Prostate gland (tissue), 2 donors: ENCODE results near the gene SLC34A2. TPM values are rescaled to one million over a fixed set of nuclear protein-coding genes. Genes with fewer than 3 reads are reported as not detected.

Experiments used
- DNase-seq: peaks from one replicate; pipeline ENCODE4 v3.0.0-alpha.2; 2019; ENCODE audit warnings: low spot score
- H3K27ac ChIP-seq, 2 donors: fragments of 200-600 bp; sonication (generic); 2 replicates each; pipeline ENCODE4 v1.5.1; 2017 to 2019
- H3K27me3 ChIP-seq: fragments of 200-600 bp; sonication (generic); replicated peaks from 2 replicates; pipeline ENCODE4 v1.5.1; 2019; ENCODE audit not compliant: insufficient read depth
- H3K36me3 ChIP-seq, 2 donors: fragments of 200-600 bp; sonication (generic); 1 replicate in 1 of 2; 2 replicates in 1 of 2; pipeline versions ENCODE4 v1.5.1 to v1.8.1; 2017 to 2019
- H3K4me1 ChIP-seq: fragments of 200-600 bp; sonication (generic); replicated peaks from 2 replicates; pipeline ENCODE4 v1.5.1; 2019
- H3K4me3 ChIP-seq, 2 donors: fragments of 200-600 bp; sonication (generic); 2 replicates each; pipeline ENCODE4 v1.5.1; 2017 to 2019
- H3K9me3 ChIP-seq: fragments of 200-600 bp; sonication (generic); 2 replicates; pipeline ENCODE4 v1.5.1; 2017
- CTCF ChIP-seq, 4 experiments: fragments of 200-600 bp in 2 of 4; fragments of 450-650 bp in 2 of 4; sonication (generic) in 2 of 4; IDR thresholded peaks; 1 replicate in 3 of 4; 2 replicates in 1 of 4; pipeline ENCODE4 v1.5.1; 2016 to 2019; ENCODE audit warnings: antibody characterized with exemption in 4 of 4, mild to moderate bottlenecking in 2 of 4, moderate library complexity in 2 of 4
- POLR2A ChIP-seq: fragments of 450-650 bp; IDR thresholded peaks from one replicate; pipeline ENCODE4 v1.6.1; 2016; ENCODE audit warnings: antibody characterized with exemption, mild to moderate bottlenecking
- POLR2AphosphoS5 ChIP-seq: sonication (generic); formaldehyde crosslinking; IDR thresholded peaks from one replicate; pipeline ENCODE4 v1.6.1; 2017; ENCODE audit warnings: antibody characterized with exemption
- WGBS: methylation state at CpG from one replicate; pipeline ENCODE4 v1.1.5; 2018; 5-methylcytosine and 5-hydroxymethylcytosine counted together
- intact Hi-C: fragments of 100-400 bp; cut with DNase I; formaldehyde crosslinking; loops from one replicate; pipeline ENCODE4 v1.14.2; 2022
- total RNA-seq, 2 donors: library from RNA; depleted of rRNA; stranded (reverse); fragments of >200 nt; gene quantifications; one replicate each; pipeline ENCODE4 v1.1.0, GENCODE V29; 2016

Gene SLC34A2
- total RNA-seq, 2 donors from 2014 or later = 1.2 TPM

GRCh38 chr4:25687773-25688172, 32.1 kb downstream of the SLC34A2 start:
- DNase-seq = no peak
- H3K27me3 ChIP-seq = no peaks in the 10 kb centered on the region
- no peaks in the 10 kb centered on the region for H3K36me3 ChIP-seq
- H3K4me1 ChIP-seq = no peaks in the 10 kb centered on the region
- H3K4me3 ChIP-seq = no peak overlapping the region
- intact Hi-C loops = no loop called here
- H3K27ac ChIP-seq = no peak overlapping the region
- 89% methylated on average over 7 of the region's 7 CpGs for WGBS
- H3K9me3 ChIP-seq = no peaks in the 10 kb centered on the region
- TF ChIP-seq POLR2A = no peak
- TF ChIP-seq POLR2AphosphoS5 = no peak

DNA sequence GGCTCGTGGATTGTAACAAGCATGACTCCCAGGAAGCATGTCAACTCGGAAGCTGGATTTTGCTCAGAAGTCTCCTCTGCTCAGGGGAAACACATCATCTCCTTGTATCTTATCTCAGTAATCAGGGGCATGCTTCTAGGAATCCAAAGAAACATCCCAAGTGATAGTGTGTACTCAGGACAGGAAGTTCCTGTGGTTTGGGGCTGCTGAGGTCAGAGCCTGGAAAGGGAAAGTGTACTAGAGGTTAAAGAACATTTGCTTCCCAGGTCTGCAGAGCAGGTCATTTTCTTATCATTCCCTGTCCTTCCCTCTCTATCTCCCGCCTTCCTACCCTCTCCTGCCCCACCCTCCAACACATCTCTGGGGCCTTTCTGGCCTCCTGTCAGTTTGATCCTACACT, 38.8 kb downstream of the SLC34A2 start:
- H3K4me1 ChIP-seq = no peaks in the 10 kb centered on the region
- H3K27me3 ChIP-seq = no peaks in the 10 kb centered on the region
- WGBS = 77% methylated on average over 3 of the region's 3 CpGs
- intact Hi-C loops = no loop called here
- no peaks in the 10 kb centered on the region for H3K9me3 ChIP-seq
- H3K27ac ChIP-seq = no peak overlapping the region
- no peak for DNase-seq
- TF ChIP-seq POLR2A (no peak), CTCF (IDR thresholded peaks at IDR 0.05) (no peak), POLR2AphosphoS5 (no peak)
- H3K4me3 ChIP-seq = no peak overlapping the region
- H3K36me3 ChIP-seq = no peaks in the 10 kb centered on the region

GRCh38 chr4:25696409-25696808, 40.8 kb downstream of the SLC34A2 start:
- WGBS = 81% methylated on average over 5 of the region's 5 CpGs
- no peaks in the 10 kb centered on the region for H3K36me3 ChIP-seq
- no peak for TF ChIP-seq POLR2A
- TF ChIP-seq CTCF (IDR thresholded peaks at IDR 0.05) = no peak
- TF ChIP-seq POLR2AphosphoS5 = no peak
- DNase-seq = no peak
- no peaks in the 10 kb centered on the region for H3K4me1 ChIP-seq
- no peaks in the 10 kb centered on the region for H3K27me3 ChIP-seq
- H3K27ac ChIP-seq = no peak overlapping the region
- intact Hi-C loops = no loop called here
- H3K4me3 ChIP-seq = no peak overlapping the region
- H3K9me3 ChIP-seq = no peaks in the 10 kb centered on the region

DNA sequence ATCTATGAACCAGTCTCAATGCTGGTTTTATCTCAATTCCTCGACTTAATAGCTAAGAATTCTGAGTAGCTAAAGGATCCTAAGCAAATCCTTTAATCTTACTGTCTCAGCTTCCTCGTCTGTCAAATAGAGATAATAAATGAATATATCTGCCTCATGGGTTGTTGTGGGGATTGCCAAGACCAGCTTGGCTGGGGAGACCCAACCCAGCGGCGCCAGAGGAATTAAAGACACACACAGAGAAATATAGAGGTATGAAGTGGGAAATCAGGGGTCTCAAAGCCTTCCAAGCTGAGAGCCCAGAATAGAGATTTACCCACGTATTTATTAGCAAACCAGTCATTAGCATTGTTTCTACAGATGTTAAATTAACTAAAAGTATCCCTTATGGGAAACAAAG, 41.9 kb downstream of the SLC34A2 start:
- Histone ChIP-seq H3K36me3 (no peaks in the 10 kb centered on the region), H3K9me3 (no peaks in the 10 kb centered on the region), H3K27me3 (no peaks in the 10 kb centered on the region), H3K27ac (no peak overlapping the region), H3K4me3 (no peak overlapping the region), H3K4me1 (no peaks in the 10 kb centered on the region)
- DNase-seq = no peak
- TF ChIP-seq POLR2A (no peak), CTCF (IDR thresholded peaks at IDR 0.05) (no peak), POLR2AphosphoS5 (no peak)
- intact Hi-C loops = no loop called here
- WGBS = 89% methylated on average over 5 of the region's 5 CpGs

- H3K4me3 ChIP-seq = no peak overlapping the region
- no peaks in the 10 kb centered on the region for H3K9me3 ChIP-seq
- no peak overlapping the region for H3K27ac ChIP-seq
- WGBS = 92% methylated on average over 4 of the region's 4 CpGs
- no peak for TF ChIP-seq POLR2A
- TF ChIP-seq CTCF (IDR thresholded peaks at IDR 0.05) = no peak
- no peak for TF ChIP-seq POLR2AphosphoS5
- H3K36me3 ChIP-seq = no peaks in the 10 kb centered on the region
- H3K27me3 ChIP-seq = no peaks in the 10 kb centered on the region
- intact Hi-C loops = no loop called here
- no peak for DNase-seq
- no peaks in the 10 kb centered on the region for H3K4me1 ChIP-seq
These were observed 45.0 kb downstream of the SLC34A2 start for GRCh38 chr4:25700661-25701060.

DNA sequence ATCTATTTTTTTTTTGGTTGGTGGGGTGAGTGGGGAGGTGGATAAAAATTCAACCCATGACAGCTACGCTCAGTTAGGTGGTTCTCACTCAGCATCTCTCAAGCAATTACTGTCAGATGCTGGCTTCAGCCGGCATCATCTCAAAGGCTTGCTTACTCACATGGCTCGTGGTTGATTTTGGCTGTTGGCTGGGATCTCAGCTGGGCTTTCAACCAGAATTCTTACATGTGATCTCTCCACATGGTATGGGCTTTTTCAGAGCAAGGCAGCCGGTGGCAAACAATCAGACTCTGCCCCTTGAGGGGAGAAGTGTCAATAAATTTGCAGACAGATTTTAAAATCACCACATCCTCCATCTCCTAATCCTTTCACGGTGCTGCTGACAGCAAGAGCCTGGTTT, 47.2 kb downstream of the SLC34A2 start:
- Histone ChIP-seq H3K4me3 (no peak overlapping the region), H3K36me3 (no peaks in the 10 kb centered on the region), H3K27ac (no peak overlapping the region), H3K27me3 (no peaks in the 10 kb centered on the region), H3K9me3 (no peaks in the 10 kb centered on the region), H3K4me1 (no peaks in the 10 kb centered on the region)
- DNase-seq = no peak
- TF ChIP-seq POLR2AphosphoS5 = no peak
- TF ChIP-seq CTCF (IDR thresholded peaks at IDR 0.05) = no peak
- TF ChIP-seq POLR2A = no peak
- intact Hi-C loops = no loop called here
- WGBS = 21% methylated on average over 5 of the region's 5 CpGs
